ENCODE data around the gene UNC45A.
"Not testable (repeated sequence)": the region's sequence is repeated elsewhere in the genome, so short reads cannot be mapped to it uniquely, and the experiment has no call there.

Gene UNC45A, protein sequence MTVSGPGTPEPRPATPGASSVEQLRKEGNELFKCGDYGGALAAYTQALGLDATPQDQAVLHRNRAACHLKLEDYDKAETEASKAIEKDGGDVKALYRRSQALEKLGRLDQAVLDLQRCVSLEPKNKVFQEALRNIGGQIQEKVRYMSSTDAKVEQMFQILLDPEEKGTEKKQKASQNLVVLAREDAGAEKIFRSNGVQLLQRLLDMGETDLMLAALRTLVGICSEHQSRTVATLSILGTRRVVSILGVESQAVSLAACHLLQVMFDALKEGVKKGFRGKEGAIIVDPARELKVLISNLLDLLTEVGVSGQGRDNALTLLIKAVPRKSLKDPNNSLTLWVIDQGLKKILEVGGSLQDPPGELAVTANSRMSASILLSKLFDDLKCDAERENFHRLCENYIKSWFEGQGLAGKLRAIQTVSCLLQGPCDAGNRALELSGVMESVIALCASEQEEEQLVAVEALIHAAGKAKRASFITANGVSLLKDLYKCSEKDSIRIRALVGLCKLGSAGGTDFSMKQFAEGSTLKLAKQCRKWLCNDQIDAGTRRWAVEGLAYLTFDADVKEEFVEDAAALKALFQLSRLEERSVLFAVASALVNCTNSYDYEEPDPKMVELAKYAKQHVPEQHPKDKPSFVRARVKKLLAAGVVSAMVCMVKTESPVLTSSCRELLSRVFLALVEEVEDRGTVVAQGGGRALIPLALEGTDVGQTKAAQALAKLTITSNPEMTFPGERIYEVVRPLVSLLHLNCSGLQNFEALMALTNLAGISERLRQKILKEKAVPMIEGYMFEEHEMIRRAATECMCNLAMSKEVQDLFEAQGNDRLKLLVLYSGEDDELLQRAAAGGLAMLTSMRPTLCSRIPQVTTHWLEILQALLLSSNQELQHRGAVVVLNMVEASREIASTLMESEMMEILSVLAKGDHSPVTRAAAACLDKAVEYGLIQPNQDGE

DNA sequence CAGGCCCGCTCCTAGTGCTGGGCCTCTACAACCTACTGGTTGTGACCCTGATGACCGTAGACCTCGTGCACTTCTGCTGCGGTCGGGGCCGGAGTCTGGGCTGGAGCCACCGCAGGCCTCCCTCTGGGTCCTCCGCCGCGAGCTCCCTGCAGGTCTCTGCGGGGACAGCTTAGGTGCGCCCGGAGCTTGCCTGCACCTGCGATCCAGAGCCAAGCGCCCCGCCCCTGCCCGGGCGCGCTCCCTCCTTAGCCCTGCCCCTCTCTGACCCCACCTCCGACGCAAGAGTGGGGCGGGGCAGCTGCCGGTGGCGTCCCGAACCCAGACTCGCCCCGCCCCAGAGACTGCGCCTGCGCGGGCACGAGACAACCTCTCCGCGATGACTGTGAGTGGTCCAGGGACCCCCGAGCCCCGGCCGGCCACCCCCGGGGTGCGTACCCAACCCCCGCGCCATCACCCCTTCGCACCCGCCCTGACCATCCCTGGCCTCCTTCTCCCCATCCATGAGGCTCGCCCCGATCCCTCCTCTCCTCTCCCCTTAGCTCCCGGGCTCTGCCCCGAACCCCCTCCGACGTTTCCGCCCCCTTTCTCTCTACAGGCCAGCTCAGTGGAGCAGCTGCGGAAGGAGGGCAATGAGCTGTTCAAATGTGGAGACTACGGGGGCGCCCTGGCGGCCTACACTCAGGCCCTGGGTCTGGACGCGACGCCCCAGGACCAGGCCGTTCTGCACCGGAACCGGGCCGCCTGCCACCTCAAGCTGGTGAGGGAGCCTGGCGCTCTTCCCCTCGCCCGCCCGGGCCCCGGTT lies at the start of gene UNC45A:
UNC45A (plus strand) TSS at position 337 of the 803 bp plus-strand sequence; CDS start at position 377, 40 bp downstream.
- peak; percentile 98 for DNase-seq

DNA sequence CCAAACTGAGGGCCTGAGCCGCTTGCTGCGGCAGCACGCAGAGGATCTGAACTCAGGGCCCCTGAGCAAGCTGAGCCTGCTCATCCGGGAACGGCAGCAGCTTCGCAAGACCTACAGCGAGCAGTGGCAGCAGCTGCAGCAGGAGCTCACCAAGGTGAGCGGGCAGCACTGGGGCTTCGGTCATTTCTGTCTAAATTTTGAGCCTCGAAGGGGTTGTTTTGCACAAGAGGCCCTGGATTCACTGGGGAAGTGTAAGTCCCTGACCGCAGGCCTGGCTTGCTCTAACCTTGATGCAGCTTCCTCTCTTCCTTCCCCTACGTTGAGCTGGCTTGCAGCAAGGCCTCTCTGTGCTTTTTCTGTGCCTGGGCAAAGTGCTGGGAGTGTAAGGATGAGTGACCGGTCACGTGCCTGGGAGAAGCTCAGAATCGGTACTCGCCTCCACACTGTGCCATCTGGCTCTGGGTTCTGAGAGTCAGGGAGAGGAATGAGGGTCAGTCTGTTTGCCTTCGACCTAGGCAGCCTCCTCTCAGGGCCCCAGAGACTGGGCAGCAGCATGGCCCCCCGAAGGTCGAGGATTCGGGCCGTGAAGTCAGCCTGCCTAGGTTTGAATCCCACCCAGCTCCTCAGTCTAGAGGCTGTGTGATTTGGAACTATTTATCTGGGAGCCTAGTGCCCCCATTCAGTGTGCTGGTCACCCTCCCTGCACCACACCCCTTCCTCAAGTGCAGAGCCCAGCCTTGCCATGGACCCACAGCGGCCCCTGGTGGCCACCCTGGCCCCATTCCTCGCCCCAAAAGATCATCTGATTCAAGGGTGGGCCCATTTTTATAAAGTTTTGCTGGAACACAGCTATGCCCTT lies 49.4 kb upstream of the UNC45A start:
- peak; percentile 82 for DNase-seq

DNA sequence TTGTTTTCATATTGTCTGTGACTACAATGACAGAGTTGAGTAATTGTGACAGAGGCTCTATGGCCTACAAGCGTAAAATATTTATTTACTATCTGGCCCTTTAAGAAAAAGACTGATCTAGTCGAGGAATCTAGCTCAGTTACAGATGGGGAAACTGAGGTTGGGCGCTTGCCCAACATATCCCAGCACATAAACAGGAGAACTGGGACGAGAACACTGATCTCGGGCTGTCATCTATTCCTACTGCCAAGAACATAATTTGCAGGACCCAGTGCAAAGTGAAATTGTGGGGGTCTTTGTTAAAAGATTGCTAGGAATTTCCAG lies 48.8 kb upstream of the UNC45A start:
- DNase-seq: no peak

DNA sequence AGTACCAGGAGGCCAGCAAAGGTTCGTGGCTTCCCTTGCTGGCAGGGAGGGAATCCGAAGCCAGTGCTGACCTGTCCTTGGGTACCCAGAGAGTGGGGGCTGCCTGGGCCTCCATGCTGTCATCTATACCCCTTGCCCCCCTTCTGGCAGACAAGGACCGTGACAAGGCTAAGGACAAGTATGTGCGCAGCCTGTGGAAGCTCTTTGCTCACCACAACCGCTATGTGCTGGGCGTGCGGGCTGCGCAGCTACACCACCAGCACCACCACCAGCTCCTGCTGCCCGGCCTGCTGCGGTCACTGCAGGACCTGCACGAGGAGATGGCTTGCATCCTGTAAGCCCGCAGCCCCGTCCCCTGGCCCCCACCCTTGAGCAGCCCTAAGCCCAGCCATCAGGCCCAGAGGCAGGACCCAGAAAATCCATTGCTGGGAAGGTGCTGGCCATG lies 48.0 kb upstream of the UNC45A start:
- DNase-seq: no peak

DNA sequence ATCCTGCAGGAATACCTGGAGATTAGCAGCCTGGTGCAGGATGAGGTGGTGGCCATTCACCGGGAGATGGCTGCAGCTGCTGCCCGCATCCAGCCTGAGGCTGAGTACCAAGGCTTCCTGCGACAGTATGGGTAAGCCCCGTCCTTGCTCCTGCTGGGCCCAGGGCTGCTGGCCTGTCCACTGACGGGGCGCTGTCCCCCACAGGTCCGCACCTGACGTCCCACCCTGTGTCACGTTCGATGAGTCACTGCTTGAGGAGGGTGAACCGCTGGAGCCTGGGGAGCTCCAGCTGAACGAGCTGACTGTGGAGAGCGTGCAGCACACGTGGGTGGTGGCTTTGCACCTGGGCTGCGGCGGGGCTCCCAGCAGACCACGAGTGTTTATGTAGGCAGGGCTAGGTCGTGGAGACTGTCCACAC lies 45.8 kb upstream of the UNC45A start:
- no peak for DNase-seq

DNA sequence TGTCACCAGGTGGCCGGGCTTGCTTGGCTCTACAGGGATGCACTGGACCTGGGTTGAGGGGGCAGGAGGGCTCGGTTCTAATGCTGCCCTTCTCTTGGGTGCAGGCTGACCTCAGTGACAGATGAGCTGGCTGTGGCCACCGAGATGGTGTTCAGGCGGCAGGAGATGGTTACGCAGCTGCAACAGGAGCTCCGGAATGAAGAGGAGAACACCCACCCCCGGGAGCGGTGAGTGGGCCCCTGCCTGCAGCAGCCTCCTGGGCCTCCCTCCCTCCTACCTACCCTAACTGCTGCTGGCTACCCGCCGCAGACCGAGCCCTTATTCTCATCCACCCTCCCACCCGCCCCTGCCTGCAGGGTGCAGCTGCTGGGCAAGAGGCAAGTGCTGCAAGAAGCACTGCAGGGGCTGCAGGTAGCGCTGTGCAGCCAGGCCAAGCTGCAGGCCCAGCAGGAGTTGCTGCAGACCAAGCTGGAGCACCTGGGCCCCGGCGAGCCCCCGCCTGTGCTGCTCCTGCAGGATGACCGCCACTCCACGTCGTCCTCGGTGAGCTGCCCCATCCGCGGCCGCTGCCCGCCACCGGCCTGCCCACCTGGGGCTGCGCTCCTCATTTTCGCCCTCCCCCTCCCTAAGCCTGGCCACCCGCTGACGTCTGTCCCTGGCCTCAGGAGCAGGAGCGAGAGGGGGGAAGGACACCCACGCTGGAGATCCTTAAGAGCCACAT lies 45.2 kb upstream of the UNC45A start:
- no peak for DNase-seq

DNA sequence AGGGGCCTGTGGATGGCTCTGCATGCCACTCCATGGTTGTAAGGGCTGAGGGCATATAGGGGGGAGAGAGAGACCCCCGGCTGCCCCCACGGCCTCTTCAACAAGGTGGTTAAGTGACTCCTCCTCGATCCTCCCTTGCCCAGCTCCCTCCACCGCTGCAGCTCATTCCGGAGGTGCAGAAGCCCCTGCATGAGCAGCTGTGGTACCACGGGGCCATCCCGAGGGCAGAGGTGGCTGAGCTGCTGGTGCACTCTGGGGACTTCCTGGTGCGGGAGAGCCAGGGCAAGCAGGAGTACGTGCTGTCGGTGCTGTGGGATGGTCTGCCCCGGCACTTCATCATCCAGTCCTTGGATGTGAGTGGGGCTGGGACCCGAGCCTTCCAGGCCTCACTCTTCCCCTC lies 44.2 kb upstream of the UNC45A start:
- DNase-seq: no peak

DNA sequence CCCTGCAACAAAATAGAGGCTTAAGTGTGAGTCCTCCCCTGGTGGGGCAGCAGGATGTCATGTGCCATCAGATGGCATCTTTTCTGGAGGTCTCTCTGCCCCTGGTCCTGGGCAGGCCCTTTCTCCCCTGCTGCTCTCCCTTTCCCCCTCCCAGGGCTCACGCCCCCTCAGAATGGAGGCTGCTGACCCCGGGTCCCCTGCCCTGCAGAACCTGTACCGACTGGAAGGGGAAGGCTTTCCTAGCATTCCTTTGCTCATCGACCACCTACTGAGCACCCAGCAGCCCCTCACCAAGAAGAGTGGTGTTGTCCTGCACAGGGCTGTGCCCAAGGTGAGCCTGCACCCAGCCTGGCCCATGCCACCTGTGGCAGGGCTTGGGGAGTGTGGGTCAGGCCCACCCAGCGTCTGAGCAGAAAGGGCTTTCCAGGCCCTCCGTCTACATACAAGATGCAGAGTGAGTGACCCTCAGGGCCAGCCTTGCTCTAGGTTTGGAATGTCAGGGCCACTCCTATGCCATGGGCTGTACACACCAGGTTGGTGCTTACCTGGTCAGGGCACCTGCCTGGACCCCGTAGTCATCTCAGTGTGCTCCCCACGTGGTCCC lies 43.6 kb upstream of the UNC45A start:
- DNase-seq: no peak

DNA sequence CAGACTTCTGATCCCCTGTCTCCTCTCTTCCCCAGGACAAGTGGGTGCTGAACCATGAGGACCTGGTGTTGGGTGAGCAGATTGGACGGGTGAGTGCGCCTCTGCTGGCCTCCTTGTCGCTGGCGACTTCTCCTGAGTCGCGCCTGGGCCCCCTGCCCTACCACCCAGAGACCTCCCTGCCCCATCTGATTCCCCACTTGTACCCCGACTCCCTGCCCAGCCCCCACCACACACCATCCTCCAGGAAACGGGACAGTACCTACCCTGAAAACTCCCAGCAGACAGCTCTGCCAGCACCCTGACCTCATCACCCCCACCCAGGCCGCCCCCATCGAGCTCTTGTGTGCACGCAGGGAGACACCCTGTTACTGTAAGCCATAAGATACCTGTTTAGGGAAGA lies 43.1 kb upstream of the UNC45A start:
- no peak for DNase-seq

DNA sequence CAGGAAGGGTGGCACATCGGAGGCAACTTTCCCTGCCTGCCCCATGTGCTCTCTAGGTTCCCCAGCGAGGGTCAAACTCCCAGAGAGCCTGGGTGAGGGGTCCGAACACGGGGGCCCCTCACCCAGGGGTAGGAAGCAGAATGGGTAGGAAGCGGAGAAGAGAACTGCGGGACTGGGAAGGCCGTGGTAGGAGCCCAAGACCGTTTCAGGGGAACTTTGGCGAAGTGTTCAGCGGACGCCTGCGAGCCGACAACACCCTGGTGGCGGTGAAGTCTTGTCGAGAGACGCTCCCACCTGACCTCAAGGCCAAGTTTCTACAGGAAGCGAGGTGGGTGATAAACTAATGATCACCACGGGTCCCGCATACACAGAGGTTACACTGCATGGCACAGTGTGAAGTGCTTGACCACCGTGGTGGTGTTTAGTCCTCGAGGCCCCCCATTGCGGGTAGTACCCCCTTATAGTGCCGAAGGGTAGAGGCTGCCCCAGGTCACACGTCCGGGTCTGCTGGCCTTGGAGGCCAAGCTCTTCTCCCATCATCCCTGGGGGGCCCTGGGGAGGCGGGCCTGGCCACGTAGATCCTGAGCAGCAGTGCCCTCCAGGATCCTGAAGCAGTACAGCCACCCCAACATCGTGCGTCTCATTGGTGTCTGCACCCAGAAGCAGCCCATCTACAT lies 42.4 kb upstream of the UNC45A start:
- peak; percentile 12 for DNase-seq

DNA sequence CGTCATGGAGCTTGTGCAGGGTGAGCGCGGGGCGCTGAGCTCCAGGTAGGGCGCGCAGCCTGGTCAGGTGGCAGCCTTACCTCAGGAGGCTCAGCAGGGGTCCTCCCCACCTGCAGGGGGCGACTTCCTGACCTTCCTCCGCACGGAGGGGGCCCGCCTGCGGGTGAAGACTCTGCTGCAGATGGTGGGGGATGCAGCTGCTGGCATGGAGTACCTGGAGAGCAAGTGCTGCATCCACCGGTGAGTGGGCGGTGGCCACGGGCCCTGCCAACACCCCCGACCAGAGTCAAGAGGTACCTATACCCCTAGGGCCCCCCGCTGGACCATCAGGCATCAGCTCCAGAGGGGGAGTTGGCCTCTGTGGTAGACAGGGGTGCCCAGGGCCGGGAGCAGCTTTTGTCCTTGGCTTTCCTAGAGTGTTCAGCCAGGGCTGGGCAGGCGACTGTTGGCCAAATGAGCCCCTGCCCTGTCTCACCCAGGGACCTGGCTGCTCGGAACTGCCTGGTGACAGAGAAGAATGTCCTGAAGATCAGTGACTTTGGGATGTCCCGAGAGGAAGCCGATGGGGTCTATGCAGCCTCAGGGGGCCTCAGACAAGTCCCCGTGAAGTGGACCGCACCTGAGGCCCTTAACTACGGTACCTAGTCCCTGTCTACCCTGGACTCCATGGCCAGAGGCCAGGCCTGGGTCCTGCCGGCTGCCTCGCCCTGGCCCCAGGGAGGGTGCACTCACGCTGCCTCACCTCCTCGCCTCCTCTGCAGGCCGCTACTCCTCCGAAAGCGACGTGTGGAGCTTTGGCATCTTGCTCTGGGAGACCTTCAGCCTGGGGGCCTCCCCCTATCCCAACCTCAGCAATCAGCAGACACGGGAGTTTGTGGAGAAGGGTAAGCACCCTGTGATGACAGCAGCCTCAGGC lies 41.7 kb upstream of the UNC45A start:
- peak; percentile 13 for DNase-seq

DNA sequence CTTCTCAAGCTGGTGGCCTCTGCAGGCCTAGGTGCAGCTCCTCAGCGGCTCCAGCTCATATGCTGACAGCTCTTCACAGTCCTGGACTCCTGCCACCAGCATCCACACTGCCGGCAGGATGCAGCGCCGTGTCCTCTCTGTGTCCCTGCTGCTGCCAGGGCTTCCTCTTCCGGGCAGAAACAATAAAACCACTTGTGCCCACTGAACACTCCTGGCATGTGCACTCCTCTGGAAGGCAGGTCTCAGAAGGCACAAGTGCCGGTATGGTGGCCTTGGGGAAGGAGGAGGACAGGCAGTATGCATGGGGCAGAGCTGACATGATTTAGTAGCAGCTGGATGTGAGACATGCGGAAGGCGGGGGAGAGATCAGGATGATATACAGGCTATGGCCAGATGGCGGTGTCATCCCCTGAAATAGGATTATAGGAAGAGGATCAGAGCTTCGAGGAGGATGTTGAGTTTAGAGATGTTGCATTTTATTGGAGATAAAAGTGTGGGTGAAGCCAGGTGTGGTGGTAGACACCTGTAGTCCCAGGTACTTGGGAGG lies 39.4 kb upstream of the UNC45A start:
- no peak for DNase-seq

DNA sequence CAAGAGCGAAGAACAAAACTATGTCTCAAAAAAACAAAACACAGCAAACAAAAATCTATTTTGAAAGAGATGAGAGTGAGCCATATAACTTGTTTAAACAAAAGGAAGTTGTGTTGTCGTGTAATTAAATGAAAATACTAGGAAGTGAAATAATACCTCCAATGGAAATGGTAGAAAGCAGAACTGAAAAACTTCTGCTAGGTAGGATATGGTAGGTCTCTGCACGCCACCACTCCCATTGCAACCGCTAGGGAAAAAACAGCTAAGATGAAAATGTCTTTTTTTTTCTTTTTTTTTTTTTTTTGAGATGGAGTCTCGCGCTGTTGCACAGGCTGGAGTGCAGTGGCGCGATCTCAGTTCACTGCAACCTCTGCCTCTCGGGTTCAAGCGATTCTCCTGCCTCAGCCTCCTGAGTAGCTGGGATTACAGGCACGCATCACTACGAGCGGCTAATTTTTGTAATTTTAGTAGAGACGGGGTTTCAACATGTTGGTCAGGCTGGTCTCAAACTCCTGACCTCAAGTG lies 37.9 kb upstream of the UNC45A start:
- not testable (repeated sequence) for DNase-seq

DNA sequence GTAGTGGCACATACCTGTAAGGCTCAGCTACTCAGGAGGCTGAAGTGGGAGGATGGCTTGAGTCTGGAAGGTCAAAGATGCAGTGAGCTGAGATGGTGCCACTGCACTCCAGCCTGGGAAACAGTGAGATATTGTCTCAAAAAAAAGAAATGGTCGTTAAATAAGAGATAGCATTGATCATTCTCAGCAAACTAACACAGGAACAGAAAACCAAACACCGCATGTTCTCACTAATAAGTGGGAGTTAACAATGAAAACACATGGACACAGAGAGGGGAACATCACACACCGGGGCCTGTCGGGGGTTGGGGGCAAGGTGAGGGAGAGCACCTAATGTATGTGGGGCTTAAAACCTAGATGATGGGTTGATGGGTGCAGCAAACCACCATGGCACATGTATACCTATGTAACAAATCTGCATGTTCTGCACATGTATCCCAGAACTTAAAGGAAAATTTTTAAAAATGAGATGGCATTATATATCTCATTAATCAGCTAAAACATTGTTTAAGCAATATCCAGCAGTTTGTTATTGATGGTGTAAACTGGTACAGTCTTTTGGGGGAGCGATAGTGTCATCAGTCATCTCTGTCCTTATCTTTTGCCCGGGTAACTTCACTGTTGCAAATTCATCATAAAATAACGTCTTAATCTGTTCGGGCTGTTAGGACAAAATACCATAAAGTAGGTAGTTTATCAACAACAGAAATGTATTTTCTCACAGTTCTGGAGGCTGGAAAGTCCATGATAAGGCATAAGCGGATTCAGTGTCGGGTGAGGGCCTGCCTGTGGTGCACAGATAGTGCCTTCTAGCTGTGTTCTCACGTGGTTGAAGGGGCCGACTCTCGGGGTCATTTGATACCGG lies 33.7 kb upstream of the UNC45A start:
- DNase-seq: no peak

DNA sequence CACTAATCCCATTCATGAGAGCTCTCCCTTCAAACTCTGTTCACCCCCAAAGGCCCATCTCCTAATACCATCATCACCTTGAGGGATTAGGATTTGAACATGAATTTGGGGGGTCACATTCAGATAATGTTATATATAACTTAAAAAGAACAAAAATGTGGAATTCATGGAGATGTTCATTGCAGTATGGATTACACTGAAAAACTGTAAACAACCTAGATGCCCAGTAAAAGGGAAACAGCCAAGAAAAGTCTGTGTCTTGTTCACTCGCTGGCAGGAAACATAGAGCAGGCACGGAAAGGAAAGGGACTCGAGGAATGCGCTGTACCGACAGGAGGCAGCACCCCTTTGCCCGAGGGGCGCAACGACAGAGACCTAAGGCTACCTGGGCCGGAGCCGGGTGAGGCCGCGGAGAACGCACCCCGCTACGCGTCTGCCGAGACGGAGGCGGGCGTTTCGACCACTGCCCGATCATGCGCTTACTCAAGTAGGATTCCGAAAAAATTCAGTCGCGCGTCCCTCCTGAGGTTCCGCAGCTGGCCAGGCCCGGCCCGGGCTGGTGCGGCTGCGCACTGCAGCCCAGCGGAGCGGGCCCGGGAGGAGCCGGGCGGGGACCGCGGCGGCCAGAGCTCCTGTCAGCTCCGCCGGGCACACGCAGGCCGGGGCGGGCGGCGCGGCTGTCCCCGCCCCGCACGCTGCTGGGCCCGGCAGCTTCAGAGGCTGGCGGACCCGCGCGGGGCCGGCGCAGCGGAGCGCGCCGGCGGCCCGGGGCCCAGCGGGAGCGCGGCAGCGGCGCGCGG lies 32.8 kb upstream of the UNC45A start:
- DNase-seq: peak; percentile 66

DNA sequence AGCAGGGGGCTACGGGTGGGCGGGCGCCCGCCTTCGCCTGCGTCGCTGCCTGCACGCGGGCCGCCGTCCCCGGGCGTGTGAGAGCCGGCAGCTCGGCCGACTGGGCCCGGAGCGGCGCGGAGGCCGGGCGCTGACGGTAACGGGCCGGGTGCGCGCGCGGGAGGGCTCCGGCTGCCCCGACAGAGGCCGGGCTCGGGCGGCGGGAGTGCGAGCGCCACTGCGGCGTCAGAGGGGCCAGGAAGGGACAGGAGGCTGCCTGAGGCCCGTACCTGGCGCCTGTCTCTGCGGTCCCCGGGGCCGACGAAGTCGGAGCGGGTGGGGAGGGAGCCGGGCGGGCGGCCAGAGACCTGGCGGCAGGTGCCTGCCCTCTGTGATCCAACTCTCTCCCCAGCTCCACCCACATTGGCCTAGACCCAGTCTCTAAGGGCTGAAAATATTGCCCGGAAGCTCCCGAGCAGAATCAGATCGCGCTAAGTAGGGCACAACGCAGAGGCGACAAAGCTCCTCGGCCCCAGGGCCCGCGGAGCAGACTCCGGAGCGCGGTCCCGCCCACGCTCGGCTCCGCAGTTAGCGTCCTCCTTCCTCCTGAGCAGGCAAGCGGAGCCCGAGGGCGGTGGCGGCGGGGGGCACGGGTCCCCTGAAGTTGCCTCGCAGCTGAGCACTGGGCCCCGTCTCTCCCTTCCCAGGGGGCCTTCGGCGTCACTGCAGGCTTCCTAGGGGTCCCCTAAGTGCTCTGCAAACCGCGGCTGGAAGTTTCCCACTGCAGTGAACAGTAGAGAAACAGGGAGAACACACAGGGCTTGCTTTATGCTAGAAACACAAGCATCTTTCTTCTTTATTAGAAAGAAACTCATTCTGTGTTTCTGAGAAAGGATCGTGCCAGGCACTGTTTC lies 32.0 kb upstream of the UNC45A start, which contains the start of gene MAN2A2:
MAN2A2 (plus strand) TSS at position 463 of the 893 bp plus-strand sequence. CDS start 906 bp downstream, outside the sequence.
- DNase-seq: peak; percentile 79

Measured in activated CD8-positive, alpha-beta memory T cell treated with anti-CD3 and anti-CD28 coated beads, Interleukin-2, amount 50 U/mL, for 4 hours (primary cell).